ENCODE data around the gene MRPS27.

DNA sequence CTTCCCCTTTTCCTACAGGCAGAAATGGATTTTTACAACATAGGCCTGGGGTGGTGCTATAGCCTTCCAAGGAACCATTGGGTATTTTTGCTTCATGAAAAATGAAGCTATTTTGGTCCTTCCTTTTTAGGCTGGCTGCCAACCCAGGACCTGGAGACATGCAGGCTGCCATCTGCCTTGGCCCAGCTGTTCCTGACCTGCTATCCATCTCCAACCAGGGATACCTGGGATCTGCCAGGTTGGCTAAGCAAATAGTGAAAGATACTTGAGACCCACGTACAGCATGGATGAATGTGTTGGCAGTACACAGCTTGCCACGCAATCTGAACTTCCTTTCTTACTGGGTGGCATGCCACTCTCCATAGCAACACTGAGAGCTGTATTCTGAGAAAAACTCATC, 31.1 kb downstream of the MRPS27 start:
- TF ChIP-seq CTCF (conservative IDR thresholded peaks at IDR 0.05; ENCODE audit: low read depth, low read length) (no peak), EZH2 (IDR thresholded peaks at IDR 0.05; ENCODE audit: borderline replicate concordance, low read depth, low read length, poor library complexity, severe bottlenecking) (no peak)

Data from A673 (cell line).